Measurements from ENCODE around the gene DCUN1D1.

DCUN1D1 gene

DNA sequence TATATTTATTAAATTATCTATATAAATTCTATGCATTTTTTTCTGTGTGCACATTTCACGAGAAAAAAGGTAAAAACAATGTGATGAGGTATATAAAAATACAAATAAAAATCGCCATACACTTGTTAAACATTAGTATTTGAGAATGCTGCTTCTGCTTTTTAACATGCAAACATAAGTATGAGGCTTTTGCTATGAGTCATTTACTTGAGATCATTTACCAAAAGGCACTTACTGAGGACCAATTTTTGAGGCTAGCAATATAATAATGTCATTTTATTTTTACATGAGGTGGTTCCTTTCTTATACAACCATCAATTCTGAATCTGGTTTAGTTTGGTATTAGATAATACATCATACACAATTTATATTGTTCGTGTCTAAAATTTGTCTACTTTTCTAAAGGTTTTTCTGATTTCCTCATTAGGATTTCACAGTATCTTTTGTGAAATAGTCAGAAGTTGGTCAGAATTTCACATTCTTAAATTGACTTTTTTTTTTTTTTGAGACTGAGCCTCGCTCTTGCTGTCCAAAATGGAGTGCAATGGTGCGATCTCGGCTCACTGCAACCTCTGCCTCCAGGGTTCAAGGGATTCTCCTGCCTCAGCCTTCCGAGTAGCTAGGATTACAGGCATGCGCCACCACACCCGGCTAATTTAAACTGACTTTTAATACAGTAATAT lies 25.6 kb downstream of the DCUN1D1 start:
- no peak for ATAC-seq
- TF ChIP-seq BACH2 (CRISPR knock-in tag; IDR thresholded peaks at IDR 0.05; ENCODE audit: borderline replicate concordance) (no peak), PPARA (CRISPR knock-in tag; IDR thresholded peaks at IDR 0.05; ENCODE audit: borderline replicate concordance) (no peak), TCF4 (CRISPR knock-in tag; IDR thresholded peaks at IDR 0.05; ENCODE audit: borderline replicate concordance) (no peak), GLIS3 (CRISPR knock-in tag; IDR thresholded peaks at IDR 0.05) (no peak), ZFP3 (CRISPR knock-in tag; IDR thresholded peaks at IDR 0.05) (no peak), ZC3H10 (CRISPR knock-in tag; IDR thresholded peaks at IDR 0.05) (no peak), RARB (CRISPR knock-in tag; IDR thresholded peaks at IDR 0.05) (no peak), CSDC2 (CRISPR knock-in tag; IDR thresholded peaks at IDR 0.05) (no peak), TOX (CRISPR knock-in tag; IDR thresholded peaks at IDR 0.05; ENCODE audit: borderline replicate concordance) (no peak), ZNF565 (CRISPR knock-in tag; conservative IDR thresholded peaks at IDR 0.05; ENCODE audit: low read depth) (no peak), ZNF70 (CRISPR knock-in tag; IDR thresholded peaks at IDR 0.05) (no peak), ESRRG (CRISPR knock-in tag; IDR thresholded peaks at IDR 0.05) (no peak), ISL1 (CRISPR knock-in tag; IDR thresholded peaks at IDR 0.05) (no peak), ARNTL (CRISPR knock-in tag; IDR thresholded peaks at IDR 0.05; ENCODE audit: borderline replicate concordance, low read depth) (no peak)
- TF ChIP-seq, protein P1, sequence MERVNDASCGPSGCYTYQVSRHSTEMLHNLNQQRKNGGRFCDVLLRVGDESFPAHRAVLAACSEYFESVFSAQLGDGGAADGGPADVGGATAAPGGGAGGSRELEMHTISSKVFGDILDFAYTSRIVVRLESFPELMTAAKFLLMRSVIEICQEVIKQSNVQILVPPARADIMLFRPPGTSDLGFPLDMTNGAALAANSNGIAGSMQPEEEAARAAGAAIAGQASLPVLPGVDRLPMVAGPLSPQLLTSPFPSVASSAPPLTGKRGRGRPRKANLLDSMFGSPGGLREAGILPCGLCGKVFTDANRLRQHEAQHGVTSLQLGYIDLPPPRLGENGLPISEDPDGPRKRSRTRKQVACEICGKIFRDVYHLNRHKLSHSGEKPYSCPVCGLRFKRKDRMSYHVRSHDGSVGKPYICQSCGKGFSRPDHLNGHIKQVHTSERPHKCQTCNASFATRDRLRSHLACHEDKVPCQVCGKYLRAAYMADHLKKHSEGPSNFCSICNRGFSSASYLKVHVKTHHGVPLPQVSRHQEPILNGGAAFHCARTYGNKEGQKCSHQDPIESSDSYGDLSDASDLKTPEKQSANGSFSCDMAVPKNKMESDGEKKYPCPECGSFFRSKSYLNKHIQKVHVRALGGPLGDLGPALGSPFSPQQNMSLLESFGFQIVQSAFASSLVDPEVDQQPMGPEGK (CRISPR knock-in tag; IDR thresholded peaks at IDR 0.05; ENCODE audit: borderline replicate concordance): no peak
- TF ChIP-seq, protein P2, sequence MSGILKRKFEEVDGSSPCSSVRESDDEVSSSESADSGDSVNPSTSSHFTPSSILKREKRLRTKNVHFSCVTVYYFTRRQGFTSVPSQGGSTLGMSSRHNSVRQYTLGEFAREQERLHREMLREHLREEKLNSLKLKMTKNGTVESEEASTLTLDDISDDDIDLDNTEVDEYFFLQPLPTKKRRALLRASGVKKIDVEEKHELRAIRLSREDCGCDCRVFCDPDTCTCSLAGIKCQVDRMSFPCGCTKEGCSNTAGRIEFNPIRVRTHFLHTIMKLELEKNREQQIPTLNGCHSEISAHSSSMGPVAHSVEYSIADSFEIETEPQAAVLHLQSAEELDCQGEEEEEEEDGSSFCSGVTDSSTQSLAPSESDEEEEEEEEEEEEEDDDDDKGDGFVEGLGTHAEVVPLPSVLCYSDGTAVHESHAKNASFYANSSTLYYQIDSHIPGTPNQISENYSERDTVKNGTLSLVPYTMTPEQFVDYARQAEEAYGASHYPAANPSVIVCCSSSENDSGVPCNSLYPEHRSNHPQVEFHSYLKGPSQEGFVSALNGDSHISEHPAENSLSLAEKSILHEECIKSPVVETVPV (CRISPR knock-in tag; IDR thresholded peaks at IDR 0.05): no peak

DNA sequence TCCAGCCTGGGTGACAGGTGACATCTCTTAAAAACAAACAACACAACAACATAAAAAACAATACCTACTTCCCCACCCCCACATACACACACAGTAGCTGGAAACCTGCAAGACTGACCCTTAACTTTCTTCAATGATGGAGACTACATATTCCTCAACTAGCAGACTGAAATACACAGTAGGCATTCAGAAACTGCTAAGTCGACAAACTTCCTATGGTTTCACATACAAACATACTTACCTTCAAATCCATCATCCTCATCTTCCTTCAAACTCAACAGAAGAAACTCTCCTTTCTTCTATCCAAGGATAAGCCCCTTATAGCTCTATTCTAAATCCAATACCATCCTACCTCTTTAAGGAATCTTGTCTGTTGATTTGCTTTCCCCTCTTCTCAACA lies 30.6 kb downstream of the DCUN1D1 start:
- TF ChIP-seq TCF4 (CRISPR knock-in tag; IDR thresholded peaks at IDR 0.05; ENCODE audit: borderline replicate concordance): no peak
- no peak for TF ChIP-seq SNAI2 (CRISPR knock-in tag; IDR thresholded peaks at IDR 0.05)
- no peak for TF ChIP-seq ZFP3 (CRISPR knock-in tag; IDR thresholded peaks at IDR 0.05)
- no peak for TF ChIP-seq CSDC2 (CRISPR knock-in tag; IDR thresholded peaks at IDR 0.05)
- no peak for TF ChIP-seq TOX (CRISPR knock-in tag; IDR thresholded peaks at IDR 0.05; ENCODE audit: borderline replicate concordance)
- TF ChIP-seq, protein P3, sequence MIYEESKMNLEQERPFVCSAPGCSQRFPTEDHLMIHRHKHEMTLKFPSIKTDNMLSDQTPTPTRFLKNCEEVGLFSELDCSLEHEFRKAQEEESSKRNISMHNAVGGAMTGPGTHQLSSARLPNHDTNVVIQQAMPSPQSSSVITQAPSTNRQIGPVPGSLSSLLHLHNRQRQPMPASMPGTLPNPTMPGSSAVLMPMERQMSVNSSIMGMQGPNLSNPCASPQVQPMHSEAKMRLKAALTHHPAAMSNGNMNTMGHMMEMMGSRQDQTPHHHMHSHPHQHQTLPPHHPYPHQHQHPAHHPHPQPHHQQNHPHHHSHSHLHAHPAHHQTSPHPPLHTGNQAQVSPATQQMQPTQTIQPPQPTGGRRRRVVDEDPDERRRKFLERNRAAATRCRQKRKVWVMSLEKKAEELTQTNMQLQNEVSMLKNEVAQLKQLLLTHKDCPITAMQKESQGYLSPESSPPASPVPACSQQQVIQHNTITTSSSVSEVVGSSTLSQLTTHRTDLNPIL (CRISPR knock-in tag; IDR thresholded peaks at IDR 0.05; ENCODE audit: low read depth): no peak
- TF ChIP-seq ARNTL (CRISPR knock-in tag; IDR thresholded peaks at IDR 0.05; ENCODE audit: borderline replicate concordance, low read depth): no peak
- no peak for TF ChIP-seq ISL1 (CRISPR knock-in tag; IDR thresholded peaks at IDR 0.05)
- TF ChIP-seq ZFP30 (CRISPR knock-in tag; IDR thresholded peaks at IDR 0.05): no peak
- TF ChIP-seq, protein P2 (CRISPR knock-in tag; IDR thresholded peaks at IDR 0.05): no peak
- no peak for TF ChIP-seq ZNF70 (CRISPR knock-in tag; IDR thresholded peaks at IDR 0.05)
- TF ChIP-seq OSR1 (CRISPR knock-in tag; IDR thresholded peaks at IDR 0.05): no peak
- ATAC-seq: no peak

DNA sequence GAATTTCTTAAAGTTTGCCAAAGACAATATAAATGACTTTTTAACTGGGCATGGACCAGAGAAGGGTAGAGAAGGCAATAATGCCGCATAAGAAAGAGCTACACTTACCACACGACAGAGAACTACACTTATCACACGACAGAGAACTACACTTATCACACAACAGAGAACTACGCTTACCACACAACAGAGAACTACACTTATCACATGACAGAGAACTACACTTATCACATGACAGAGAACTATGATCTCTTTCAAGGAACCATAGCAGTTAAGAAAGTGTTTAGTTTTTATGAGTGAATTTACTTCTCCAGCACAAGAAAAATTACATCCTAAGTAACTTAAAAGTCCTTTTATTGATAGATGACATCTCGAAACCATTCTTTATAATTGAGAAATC lies 32.0 kb downstream of the DCUN1D1 start:
- no peak for ATAC-seq
- TF ChIP-seq RARB (CRISPR knock-in tag; IDR thresholded peaks at IDR 0.05) (no peak), ARNTL (CRISPR knock-in tag; IDR thresholded peaks at IDR 0.05; ENCODE audit: borderline replicate concordance, low read depth) (no peak), ZFP3 (CRISPR knock-in tag; IDR thresholded peaks at IDR 0.05) (no peak), ZNF70 (CRISPR knock-in tag; IDR thresholded peaks at IDR 0.05) (no peak), TCF4 (CRISPR knock-in tag; IDR thresholded peaks at IDR 0.05; ENCODE audit: borderline replicate concordance) (no peak), OSR1 (CRISPR knock-in tag; IDR thresholded peaks at IDR 0.05) (no peak), ESRRG (CRISPR knock-in tag; IDR thresholded peaks at IDR 0.05) (no peak), TOX (CRISPR knock-in tag; IDR thresholded peaks at IDR 0.05; ENCODE audit: borderline replicate concordance) (no peak), ZNF8 (CRISPR knock-in tag; IDR thresholded peaks at IDR 0.05) (no peak), GLIS3 (CRISPR knock-in tag; IDR thresholded peaks at IDR 0.05) (no peak), ZFP30 (CRISPR knock-in tag; IDR thresholded peaks at IDR 0.05) (no peak), CSDC2 (CRISPR knock-in tag; IDR thresholded peaks at IDR 0.05) (no peak), SNAI2 (CRISPR knock-in tag; IDR thresholded peaks at IDR 0.05) (no peak), ISL1 (CRISPR knock-in tag; IDR thresholded peaks at IDR 0.05) (no peak)
- TF ChIP-seq, protein P3 (CRISPR knock-in tag; IDR thresholded peaks at IDR 0.05; ENCODE audit: low read depth): no peak
- TF ChIP-seq, protein P4, sequence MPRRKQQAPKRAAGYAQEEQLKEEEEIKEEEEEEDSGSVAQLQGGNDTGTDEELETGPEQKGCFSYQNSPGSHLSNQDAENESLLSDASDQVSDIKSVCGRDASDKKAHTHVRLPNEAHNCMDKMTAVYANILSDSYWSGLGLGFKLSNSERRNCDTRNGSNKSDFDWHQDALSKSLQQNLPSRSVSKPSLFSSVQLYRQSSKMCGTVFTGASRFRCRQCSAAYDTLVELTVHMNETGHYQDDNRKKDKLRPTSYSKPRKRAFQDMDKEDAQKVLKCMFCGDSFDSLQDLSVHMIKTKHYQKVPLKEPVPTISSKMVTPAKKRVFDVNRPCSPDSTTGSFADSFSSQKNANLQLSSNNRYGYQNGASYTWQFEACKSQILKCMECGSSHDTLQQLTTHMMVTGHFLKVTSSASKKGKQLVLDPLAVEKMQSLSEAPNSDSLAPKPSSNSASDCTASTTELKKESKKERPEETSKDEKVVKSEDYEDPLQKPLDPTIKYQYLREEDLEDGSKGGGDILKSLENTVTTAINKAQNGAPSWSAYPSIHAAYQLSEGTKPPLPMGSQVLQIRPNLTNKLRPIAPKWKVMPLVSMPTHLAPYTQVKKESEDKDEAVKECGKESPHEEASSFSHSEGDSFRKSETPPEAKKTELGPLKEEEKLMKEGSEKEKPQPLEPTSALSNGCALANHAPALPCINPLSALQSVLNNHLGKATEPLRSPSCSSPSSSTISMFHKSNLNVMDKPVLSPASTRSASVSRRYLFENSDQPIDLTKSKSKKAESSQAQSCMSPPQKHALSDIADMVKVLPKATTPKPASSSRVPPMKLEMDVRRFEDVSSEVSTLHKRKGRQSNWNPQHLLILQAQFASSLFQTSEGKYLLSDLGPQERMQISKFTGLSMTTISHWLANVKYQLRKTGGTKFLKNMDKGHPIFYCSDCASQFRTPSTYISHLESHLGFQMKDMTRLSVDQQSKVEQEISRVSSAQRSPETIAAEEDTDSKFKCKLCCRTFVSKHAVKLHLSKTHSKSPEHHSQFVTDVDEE (CRISPR knock-in tag; IDR thresholded peaks at IDR 0.05): no peak
- TF ChIP-seq, protein P5, sequence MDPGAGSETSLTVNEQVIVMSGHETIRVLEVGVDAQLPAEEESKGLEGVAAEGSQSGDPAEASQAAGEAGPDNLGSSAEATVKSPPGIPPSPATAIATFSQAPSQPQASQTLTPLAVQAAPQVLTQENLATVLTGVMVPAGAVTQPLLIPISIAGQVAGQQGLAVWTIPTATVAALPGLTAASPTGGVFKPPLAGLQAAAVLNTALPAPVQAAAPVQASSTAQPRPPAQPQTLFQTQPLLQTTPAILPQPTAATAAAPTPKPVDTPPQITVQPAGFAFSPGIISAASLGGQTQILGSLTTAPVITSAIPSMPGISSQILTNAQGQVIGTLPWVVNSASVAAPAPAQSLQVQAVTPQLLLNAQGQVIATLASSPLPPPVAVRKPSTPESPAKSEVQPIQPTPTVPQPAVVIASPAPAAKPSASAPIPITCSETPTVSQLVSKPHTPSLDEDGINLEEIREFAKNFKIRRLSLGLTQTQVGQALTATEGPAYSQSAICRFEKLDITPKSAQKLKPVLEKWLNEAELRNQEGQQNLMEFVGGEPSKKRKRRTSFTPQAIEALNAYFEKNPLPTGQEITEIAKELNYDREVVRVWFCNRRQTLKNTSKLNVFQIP (CRISPR knock-in tag; IDR thresholded peaks at IDR 0.05; ENCODE audit: borderline replicate concordance, low read depth): no peak

Measured in SK-N-SH treated with all-trans-retinoic acid at 6 μM for 48 hours (cell line).